GM21786 (cell line): Measurements from ENCODE around the gene GMNC.
A peak's percentile ranks its signal among the peaks of the same experiment; 100 is the strongest.
"Not testable (repeated sequence)": the region's sequence is repeated elsewhere in the genome, so short reads cannot be mapped to it uniquely, and the experiment has no call there.

ENCODE experiments used
- ATAC-seq: cut with Tn5 transposase; IDR thresholded peaks from one replicate; pipeline ENCODE4 v1.9.1; 2021; ENCODE audit not compliant: unreplicated experiment

Gene GMNC, protein sequence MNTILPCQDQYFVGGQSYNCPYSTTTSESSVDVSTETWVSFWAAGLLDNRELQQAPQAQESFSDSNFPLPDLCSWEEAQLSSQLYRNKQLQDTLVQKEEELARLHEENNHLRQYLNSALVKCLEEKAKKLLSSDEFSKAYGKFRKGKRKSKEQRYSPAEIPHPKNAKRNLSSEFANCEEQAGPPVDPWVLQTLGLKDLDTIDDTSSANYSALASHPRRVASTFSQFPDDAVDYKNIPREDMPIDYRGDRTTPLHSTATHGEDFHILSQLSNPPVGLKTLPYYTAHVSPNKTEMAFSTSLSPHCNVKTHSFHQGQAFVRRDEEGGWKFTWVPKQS

DNA sequence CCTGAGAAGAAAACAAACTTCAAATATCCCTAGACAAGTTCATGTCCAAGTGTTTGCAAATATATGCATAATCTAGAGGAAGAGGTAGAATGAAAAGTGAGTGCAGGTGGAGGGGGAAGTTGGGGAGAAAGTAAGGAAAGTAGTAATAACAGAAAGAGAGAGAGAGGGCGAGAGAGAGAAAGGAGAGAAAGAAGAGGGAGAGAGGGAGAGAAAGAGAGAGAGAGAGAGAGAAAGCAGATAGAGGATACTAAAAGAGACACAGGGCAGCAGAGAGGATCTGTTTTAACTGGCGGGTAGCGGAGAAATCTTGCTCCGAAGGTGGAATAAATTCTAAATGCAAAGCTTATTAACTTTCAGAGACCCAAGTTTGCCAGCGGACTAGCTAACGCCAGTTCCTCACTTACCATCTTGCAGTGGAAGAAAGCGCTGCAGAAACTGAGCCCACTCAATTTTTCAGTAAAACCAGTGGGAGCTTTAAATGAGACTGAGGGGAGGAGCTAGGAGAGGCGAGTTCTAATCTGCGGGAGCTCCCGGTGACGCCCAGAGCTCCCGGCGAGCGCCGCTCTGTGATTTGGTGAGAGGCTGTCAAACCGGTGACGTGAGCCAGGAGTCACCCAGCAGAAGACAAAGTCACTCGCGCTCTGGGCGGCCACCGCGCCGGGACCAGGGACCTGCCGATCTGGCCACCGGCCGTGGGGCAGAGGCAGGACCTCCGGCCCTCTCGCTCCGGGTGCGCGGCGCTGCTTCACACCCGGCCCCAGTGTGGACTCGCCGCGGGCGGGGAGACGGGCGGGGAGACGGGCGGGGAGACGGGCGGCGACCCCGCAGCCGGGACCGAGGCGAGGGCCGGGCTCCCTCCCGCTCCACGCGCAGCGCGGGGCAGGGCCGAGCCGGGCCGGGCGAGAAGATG, at the start of gene GMNC:
Gene GMNC (minus strand): TSS at position 486 of the 910 bp plus-strand sequence. CDS start 79 bp downstream, at position 407.
- ATAC-seq: peak; percentile 88

DNA sequence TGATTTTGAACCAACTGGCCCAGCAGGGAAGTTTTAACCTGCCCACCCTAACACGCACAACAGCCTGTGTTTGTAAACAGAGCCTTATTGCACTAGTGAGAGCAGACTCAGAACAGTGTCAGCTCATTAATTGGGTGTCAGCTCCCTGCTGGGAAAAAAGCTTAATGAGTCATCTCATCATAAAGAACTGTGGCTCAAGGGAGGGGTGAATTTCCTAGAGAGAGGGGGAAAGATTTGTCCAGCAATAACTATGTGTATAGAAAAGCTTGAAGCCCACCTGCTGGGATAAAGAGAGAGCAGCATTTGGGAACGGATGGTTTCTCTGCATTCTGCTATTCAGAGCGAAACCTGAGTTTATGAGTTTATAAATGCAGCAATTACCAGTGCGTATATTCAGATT, 48.9 kb upstream of the GMNC start:
- no peak for ATAC-seq

DNA sequence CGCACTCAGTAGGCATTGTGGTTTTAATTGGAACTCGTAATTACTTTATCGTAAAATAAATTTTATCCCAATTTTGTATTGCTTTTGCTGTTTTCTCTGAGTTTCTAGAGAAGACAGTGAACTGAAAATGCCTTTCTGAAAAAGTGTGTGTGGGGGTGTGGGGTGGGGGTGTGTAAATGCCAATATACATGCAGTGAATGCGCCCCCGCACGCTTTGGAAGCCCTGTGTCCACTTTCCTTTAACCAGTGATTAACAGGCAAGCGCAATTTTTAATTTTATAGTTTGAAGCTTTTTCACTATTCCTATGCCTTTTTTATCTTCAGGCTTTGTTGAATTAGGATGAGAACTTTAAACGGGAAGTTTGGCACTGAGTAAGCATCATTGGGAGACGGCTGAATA, 47.4 kb upstream of the GMNC start:
- no peak for ATAC-seq

DNA sequence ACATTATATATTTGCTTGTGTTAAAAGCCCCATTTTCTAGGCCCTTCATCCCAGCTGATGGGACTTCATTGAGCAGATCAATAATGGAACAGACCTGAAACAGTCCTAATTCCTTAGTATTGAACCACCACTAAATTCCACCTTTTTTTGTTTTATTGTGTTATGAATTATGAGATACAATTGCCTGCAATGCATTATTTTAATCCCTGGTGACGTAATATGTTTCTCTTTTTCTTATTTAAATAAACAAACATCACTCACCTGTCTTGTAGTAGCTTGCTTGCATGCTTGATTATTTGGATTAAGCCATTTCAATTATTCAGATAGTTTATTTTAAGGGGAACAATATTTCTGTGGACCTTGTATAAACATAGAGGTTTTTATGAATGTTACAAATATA, 40.7 kb upstream of the GMNC start:
- ATAC-seq: no peak

DNA sequence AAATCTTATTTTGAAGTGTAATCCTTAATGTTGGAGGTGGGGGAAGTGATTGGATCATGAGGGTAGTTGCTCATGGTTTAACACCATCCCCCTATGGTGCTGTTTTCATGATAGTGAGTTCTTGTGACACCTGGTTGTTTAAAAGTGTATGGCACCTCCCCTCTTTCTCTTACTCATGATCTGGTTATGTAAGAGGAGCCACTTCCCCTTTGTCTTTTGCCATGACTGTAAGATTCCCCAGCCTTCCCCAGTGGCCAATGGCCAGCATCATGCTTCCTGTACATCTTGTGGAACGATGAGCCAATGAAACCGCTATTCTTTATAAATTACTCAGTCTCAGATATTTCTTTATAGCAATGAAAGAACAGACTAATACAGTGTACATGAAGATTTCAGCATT, 39.8 kb upstream of the GMNC start:
- ATAC-seq: no peak

DNA sequence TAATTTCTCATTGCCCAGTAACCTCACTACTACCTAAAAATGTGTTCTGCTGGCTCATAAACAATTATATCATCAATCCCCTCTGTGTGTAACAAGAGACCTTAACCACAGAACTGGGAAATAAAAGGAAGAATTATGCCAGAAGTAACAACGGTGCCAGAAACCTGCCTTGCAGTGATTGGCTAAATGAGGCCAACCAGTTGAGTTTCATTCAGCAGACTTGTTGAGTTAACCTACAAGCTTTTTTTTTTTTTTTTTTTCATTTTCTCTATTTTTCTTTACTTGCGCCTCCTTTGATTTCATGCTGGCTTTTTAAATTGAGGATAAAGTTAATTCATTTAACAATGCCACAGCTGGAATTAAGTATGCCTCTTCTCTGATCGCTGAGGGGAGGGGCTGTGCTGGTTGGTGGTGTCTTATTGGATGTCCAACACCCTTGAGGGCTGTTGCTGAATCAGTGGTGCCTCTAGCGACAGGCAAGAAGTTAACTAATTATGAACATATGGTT, 30.0 kb upstream of the GMNC start:
- no peak for ATAC-seq

DNA sequence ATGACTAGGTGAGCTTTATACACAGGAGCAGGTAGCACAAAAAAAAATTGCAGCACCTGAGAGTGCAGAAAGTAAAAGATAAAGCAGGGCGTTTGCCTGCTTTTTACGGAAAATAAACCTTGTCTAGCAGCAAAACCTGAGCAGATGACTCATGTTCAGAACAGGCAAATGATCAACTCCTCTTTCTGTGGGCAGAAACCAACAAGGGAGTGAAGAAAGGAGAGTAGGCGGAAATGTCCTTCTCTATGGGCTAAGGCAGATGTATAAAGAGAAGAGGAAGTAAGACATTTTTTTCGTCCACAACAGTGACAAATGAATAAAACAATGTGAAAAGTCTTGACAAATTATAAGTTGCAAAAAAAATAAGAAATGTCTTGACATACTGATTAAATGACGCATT, 24.5 kb upstream of the GMNC start:
- peak; percentile 65 for ATAC-seq

DNA sequence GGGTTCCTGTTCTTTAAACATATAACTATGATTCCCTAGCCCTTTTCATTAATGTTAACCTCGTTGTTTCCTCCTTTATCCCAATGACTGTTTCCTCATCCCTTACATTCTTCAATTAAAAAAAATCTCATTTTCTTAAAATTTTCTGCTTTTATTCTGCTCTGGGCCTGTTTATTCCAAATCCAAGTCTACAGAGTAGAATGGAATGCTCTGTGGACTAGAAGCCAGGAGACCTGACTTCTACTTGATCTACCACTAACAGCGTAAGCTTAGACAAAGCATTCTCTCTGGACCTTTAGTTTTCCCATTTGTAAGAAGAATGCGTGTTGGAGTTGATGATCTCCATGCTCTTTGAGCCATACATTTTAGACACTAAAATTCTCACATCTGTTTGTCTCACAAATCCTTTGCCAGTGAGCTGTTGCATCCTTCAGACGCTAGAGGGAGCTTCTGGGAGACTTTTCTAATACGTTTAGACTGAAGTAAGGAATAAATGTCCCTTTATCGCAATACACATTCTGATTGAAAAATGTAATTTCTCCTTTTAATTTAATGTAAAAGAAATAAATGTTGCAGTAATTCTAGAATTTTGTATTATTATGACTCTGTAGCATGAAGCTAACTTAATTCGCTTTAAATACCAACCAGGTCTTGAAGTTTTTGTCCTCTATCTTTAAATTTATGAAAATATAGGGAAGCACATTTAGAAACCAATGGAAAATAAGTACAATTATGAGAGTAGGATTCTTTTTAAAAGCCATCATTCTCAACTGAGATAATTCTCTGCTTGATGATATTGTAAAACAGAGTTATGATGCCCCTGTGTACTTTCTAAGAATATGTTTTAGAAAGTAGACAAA, 21.7 kb upstream of the GMNC start:
- peak; percentile 75 for ATAC-seq

DNA sequence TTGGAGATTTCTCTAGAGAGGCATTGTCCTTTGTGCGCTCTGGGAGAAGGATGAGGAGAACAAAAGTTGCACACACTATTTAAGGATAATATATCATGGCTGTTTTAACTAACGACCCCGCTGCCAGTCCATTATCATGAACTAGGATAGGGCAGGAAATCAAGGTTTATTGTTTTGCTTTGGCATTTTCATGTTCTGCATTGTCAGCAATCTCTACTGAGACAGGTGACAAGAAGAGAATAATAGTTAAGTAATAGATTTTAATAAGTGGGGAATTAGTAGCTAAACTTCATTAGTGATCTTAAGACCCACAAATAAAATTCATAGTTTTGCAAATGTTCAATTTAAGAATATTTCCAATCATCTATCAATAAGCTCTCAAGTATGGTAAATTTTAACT, 20.6 kb upstream of the GMNC start:
- ATAC-seq: no peak

DNA sequence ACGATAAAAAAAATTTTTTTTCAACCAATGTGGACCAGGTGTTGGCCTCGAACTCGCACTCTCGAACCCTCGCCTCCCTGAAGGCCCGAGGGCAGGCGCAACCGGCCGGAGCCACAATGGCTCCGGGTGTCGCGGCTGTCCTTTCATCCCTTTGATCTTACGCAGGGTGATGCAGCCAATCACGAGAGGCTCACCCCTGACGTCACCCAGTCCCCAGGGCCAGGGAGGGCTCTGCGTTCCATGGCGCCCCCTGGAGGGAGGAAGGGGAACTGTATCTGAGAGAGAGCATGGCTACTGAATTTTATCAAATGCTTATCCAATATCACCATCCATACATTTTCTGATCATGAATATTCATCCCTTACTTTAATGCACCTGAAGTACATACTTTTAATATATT, 15.4 kb upstream of the GMNC start:
- ATAC-seq: no peak

DNA sequence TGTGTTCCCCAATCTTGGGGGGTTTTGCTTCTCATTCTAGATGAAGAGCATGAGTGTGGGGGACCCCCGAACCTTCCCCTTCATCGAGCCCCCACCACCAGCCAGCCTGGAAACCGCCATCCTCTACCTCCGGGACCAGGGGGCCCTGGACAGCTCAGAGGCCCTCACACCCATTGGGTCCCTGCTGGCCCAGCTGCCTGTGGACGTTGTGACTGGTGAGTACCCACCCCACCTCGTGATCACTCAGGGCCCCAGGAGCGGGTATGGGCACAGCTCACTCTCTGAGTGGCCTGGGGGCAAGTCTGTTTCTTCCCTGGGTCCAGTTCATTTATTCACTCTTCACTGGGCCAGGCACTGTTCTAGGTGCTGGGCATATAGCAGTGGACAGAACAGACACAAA, 13.9 kb upstream of the GMNC start:
- not testable (repeated sequence) for ATAC-seq

DNA sequence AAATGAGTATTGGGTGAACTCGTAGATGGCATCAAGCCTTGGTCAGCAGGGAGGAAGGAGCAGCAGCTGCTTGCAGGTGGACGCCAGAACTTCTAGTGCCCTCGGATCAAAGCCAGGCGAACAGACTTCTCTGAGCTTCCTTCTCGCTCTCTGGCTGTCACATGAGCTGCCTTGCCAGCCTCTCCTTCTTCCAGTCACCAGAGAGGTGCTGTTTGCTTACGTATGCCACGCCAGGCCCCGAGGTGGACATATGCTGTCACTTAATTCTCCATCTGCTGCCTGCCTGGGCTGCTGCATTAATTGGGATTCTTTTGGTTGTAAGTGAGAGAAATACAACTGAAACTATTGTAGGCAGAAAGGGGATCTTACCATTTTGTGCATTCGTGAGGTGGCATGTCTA, 12.6 kb upstream of the GMNC start:
- ATAC-seq: not testable (repeated sequence)

DNA sequence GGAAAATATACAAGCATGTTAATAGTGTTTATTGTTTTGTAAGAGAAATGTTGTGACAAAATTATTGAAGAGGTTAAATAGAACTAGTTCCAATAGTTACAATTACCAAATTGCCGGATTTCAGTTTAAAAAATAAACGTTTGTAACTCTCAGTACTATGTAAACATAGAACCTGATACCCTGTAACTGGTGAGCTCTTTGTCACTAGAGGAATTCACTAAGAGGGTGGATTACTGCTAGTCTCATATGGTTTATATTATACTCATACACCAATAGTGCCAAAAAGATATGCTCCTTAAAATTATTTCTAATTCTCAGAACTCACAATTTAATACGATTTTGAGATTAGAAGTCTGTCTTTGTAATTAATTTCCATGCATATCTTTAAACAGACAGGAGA, 7.6 kb upstream of the GMNC start:
- no peak for ATAC-seq

DNA sequence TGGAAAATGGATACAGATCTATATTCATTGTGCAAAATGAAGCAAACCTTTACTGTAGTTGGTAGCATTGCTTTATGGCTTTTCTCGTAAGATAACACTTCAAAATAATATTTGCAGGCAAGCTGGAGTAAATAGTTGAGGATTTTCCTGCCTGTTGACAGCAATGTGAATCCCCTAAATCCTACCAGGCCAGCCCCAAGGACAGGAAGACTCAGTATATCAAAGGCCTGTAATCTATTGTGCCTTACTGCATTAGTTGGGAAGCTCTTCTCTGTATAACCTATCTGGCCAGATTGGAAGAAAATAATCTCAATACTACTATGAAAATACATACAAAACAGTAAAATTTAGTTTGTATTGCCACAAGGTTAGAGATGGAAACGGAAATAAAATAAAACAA, 4.6 kb upstream of the GMNC start:
- ATAC-seq: no peak

DNA sequence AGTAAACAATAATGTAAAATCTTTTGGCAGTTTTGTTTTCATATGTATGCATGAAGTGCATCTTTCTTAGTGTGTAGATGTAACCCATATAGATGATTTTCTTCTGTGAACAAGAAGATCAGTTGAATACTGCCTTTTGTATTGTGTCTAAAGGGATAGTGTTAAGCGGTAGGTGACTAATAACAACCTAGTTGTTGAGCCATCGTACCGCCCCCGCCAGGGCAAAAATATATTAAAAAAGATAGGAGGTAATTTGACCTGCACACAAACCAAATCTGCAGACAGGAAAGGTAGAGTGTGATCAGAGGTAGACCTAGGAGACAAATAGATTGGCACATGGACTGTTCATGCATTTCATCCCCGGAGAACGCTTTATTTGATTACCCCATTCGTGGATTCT, 3.3 kb upstream of the GMNC start:
- ATAC-seq: peak; percentile 36

DNA sequence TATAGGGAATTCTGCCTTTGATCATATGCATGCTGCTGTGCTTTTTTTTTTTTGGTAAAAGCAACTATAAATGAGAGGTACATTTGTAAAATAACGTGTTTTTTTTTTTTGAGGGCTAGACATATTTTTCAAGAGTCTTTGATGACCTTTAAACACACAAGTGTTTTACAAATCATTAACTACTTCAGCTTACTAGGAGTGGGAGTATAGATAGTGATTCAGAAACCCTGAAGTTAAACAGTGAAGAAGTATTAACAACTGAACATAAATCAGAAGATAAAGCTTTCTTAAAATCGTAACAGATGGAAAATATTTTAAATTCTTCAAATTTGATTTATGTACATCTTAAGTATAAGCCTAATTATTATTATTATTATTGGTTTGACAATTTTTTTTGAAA, 2.9 kb upstream of the GMNC start:
- peak; percentile 40 for ATAC-seq

DNA sequence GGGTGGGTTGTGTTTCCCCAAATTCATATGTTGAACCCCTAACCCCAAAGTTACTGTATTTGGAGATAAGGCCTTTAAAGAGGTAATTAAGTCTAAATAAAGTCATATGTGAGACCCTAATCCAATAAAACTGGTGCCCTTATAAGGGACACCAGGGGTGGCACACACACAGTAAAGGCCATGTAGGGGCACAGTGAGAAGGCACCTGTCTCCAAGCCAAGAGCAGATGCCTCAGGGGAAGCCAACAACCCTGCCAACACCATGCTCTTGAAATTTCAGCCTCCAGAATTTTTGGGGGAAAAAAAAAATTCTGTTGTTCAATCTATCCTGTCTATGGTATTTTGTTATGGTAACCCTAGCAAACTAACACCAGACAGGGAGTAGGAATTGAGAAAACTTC, 1.5 kb upstream of the GMNC start:
- ATAC-seq: no peak

DNA sequence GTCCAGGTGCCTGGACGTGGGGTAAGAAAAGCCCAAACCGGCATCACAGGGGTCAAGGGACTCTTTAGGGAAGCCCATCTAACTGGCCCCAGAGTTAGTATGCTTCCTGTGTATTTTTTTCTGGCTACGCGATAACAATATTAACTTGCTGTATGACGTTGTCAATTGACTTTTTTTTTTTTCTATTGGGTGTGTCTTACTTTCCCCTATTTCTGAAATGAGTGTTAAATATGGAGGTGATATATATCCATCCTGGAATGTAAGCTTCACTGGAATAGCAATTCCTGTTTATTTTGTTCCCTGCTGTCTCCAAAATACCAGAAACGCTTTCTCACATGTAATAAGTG, 598 bp upstream of the GMNC start:
- no peak for ATAC-seq

DNA sequence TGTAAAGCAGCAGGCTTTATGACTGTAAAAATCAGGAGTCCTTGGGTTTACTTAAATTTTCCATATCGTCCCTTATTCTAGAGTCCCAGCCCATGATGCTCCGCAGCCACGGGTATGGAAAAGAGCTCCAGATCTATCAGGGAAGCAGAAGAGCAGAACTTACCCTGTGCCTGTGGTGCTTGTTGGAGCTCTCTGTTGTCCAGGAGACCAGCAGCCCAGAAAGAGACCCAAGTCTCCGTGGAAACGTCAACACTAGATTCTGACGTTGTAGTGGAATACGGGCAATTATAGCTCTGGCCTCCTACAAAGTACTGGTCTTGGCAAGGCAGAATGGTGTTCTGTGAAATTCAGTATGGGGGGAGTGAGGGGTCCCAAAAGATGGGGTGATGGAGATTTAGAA, 2.0 kb downstream of the GMNC start:
- ATAC-seq: no peak

DNA sequence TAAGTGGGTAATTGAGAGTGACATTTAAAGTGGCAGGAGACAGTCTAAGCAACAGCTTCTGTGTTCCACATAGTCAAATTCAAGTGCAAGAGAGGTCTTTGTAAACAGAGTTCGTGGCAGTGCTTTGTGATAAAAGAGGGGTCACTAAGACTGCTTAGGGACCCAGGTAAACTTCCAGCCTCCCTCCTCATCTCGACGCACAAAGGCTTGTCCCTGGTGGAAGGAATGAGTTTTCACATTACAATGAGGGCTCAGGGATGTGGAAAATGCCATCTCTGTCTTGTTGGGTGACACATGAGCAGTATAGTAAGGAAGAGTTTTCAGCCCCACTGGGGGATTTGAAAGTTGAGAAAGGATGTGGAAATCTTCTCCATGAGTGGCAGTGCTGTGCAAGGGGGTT, 7.3 kb downstream of the GMNC start:
- ATAC-seq: no peak

DNA sequence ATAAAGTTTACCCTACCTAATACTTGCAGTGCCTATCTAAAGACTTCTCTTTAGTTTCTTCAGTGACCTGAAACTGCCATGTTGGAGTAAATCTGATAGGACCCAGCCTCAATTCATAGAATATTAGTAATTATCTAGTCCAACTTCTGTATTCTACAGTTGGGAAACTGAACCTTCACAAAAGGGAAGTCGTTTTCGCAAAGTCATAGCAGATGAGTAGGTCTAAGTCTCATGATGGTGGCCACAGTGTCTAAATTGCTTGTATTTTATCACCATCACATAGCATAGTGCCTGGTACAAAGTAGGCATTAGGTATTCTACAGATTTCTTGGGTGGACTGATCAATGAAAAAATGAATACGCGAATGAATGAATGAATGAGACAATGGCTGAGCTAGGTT, 8.4 kb downstream of the GMNC start:
- no peak for ATAC-seq
